A549 (cell line): ENCODE data around the gene ZNF195.

ENCODE experiments used
- ESRRA ChIP-seq: fragments of 150-350 bp; IDR thresholded peaks from 2 replicates; pipeline ENCODE4 v1.6.1; 2014; ENCODE audit warnings: mild to moderate bottlenecking, low read length, borderline replicate concordance
- POLR2A ChIP-seq: IDR thresholded peaks from 2 replicates; pipeline ENCODE4 v1.6.1; 2012; ENCODE audit warnings: mild to moderate bottlenecking, low read length
- TF ChIP-seq, protein P1 (sequence below): fragments of >200 bp; sonication (Bioruptor Twin); formaldehyde crosslinking; IDR thresholded peaks from 3 replicates; pipeline ENCODE4 v1.5.1; 2016

DNA sequence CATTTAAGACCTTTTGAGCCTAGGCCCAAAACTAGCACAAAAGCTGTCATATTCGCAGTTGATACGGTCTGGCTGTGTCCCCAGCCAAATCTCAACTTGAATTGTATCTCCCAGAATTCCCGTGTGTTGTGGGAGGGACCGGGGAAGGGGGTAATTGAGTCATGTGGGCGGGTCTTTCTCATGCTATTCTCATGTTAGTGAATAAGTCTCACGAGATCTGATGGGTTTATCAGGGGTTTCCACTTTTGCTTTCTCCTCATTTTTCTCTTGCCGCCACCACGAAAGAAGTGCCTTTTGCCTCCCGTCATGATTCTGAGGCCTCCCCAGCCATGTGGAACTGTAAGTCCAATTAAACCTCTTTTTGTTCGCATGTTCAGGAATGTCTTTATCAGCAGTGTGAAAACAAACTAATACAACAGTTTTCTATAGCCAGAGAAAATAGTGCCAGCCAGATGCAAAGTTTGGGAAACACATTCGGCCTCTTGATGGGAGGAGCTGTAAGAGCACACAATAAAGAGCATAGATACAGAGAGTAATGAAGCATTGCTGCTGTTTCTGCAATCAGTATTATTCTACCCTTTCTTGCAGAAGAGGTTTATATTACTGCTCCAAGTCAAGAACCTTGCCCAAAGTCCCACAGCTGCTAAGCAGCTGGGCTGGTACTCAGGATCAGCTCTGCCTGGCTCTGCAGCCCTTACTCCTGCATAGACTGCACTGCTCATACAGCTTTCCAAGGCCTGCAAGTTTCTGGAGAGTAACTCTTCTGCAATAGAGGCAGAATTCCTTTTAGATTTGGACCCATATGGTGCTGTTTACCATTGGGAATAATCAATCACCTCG lies 2.0 kb upstream of the ZNF195 start:
- TF ChIP-seq POLR2A (no peak), ESRRA (no peak)
- TF ChIP-seq, protein P1, sequence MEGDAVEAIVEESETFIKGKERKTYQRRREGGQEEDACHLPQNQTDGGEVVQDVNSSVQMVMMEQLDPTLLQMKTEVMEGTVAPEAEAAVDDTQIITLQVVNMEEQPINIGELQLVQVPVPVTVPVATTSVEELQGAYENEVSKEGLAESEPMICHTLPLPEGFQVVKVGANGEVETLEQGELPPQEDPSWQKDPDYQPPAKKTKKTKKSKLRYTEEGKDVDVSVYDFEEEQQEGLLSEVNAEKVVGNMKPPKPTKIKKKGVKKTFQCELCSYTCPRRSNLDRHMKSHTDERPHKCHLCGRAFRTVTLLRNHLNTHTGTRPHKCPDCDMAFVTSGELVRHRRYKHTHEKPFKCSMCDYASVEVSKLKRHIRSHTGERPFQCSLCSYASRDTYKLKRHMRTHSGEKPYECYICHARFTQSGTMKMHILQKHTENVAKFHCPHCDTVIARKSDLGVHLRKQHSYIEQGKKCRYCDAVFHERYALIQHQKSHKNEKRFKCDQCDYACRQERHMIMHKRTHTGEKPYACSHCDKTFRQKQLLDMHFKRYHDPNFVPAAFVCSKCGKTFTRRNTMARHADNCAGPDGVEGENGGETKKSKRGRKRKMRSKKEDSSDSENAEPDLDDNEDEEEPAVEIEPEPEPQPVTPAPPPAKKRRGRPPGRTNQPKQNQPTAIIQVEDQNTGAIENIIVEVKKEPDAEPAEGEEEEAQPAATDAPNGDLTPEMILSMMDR: no peak
